WERI-Rb-1 (cell line): ENCODE data around the gene PPT2.

Experiments
- DNase-seq: peaks from one replicate; pipeline ENCODE4 v3.0.0-alpha.2; 2020
- H3K27ac ChIP-seq: fragments of 250-450 bp; sonication (Bioruptor Pico); 2 replicates; pipeline ENCODE4 v1.5.1; 2020; ENCODE audit warnings: mild to moderate bottlenecking, moderate library complexity
- H3K27me3 ChIP-seq: fragments of 250-450 bp; sonication (Bioruptor Pico); 2 replicates; pipeline ENCODE4 v1.5.1; 2021; ENCODE audit warnings: mild to moderate bottlenecking, low read depth, moderate library complexity; ENCODE audit not compliant: insufficient read depth, severe bottlenecking
- H3K36me3 ChIP-seq: fragments of 250-450 bp; sonication (Bioruptor Pico); 2 replicates; pipeline ENCODE4 v1.5.1; 2020; ENCODE audit warnings: mild to moderate bottlenecking, moderate library complexity
- H3K4me3 ChIP-seq: 2 replicates; pipeline ENCODE4 v1.5.1; 2011; ENCODE audit warnings: low read depth, mild to moderate bottlenecking, control low read depth, low read length
- H3K9me3 ChIP-seq: fragments of 250-450 bp; sonication (Bioruptor Pico); 2 replicates; pipeline ENCODE4 v1.5.1; 2021; ENCODE audit warnings: mild to moderate bottlenecking, moderate library complexity; ENCODE audit not compliant: severe bottlenecking
- CTCF ChIP-seq: IDR thresholded peaks from 2 replicates; pipeline ENCODE4 v1.5.1; 2011; ENCODE audit warnings: low read depth, mild to moderate bottlenecking, control low read depth, inconsistent platforms, low read length

The PPT2 gene

GRCh38 chr6:32212076-32212760, 58.3 kb downstream of the PPT2 start:
- no peak for TF ChIP-seq CTCF
- H3K27ac ChIP-seq = no peak overlapping the region
- H3K36me3 ChIP-seq = no peaks in the 10 kb centered on the region
- H3K4me3 ChIP-seq = no peak overlapping the region
- no peak for DNase-seq
- no peaks in the 10 kb centered on the region for H3K9me3 ChIP-seq
- peaks cover 10% of the 10 kb centered on the region for H3K27me3 ChIP-seq
